HS-27A (cell line): ENCODE data around the gene INSYN2B.
"Not testable (repeated sequence)": the region's sequence is repeated elsewhere in the genome, so short reads cannot be mapped to it uniquely, and the experiment has no call there.

Experiments used
- DNase-seq: peaks from one replicate; pipeline ENCODE4 v3.0.0-alpha.2; 2012; ENCODE audit warnings: low read depth, missing footprints

The INSYN2B gene

DNA sequence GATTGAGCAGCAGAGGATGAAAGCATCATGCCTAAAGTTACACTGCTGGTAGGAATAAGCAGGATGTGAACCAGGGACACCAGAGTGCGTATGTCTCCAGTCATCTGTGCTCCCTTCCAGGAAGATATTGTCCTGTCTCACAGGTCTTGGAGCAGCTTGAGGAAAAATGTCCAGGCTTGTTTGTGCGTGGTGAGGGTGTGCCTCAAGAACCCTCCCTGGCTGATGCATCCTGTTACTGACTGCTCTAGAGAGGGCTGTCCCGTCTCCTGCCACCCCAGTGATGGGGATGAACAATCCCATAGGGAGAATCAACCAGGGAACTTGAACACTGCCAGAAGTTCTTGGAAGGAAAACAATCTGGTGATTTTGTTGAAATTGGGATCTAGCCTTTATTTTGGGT is 132.0 kb downstream of the INSYN2B start:
- DNase-seq, result no peak

DNA sequence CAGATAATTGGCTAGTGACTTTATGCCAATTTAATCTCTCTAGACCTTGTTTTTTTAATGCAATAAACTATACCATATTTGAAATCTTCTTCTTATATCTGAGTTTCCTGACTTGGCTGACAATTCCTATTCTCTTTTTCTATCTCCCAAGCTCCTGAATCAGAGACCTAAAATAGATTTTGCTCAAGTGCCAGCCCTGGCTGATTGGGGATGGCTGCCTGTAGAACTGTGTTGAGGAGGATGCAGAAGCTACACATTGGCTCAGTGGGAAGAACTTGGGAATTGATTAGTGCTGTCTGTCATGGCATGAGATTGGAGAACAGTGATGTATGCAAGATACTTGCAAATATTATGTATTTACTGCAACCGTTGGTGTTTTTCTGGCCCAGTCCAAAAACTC is 132.8 kb downstream of the INSYN2B start:
- DNase-seq, result no peak

DNA sequence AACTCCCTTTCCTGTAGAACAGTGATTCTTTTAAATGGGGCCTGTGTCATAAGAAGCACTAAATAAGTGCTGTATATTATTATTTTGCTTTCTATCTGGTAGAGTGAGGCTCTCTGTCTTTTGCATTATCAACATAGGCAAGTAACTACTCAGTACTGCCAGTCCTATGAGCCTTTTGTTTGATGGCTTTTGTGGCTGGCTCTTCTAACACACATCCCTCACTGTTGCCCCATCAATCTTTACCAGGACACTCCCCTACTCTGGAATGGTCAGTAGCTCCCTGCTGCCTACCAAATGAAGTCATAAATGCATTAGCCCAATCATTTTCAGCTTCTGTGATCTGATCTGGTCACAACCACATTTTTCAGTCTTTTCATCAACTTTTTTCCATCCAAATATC is 137.6 kb downstream of the INSYN2B start:
- no peak for DNase-seq

DNA sequence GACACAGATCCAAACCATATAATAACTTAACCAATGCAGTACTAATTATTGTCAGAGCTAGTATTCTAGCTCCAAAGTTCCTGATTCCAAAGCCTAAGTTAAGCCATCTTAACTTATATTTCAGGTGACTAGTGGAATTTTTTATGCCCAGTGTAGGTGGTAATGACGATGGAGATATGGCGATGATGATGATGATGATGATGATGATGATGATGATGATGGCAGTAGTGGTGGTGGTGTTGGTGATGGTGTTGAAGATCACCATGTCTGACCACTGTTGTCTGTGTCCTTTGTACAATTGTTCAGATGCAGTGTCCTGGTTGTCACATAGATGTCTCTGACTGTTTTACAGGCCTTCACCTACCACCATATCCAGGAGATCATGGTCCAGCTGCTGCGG is 139.9 kb downstream of the INSYN2B start:
- no peak for DNase-seq

DNA sequence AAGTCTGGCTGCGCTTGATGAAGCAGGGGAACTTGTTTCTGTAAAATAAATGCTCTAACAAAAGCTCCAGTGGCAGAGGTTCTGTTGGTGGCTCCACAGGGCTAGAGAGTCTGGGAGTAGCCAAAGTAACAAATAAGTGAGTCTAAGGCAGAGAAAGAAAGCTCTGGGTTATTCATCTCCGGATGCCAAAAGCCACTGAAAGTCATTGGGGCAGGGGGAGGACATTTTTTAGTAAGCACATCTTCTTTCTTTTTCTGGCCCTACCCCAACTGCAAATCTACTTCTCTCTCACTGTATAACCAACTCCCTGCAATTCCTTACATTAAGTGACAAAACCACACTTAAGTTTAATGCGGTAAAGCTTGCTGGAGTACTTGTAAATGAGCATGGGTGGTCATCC is 141.6 kb downstream of the INSYN2B start:
- DNase-seq, result no peak

DNA sequence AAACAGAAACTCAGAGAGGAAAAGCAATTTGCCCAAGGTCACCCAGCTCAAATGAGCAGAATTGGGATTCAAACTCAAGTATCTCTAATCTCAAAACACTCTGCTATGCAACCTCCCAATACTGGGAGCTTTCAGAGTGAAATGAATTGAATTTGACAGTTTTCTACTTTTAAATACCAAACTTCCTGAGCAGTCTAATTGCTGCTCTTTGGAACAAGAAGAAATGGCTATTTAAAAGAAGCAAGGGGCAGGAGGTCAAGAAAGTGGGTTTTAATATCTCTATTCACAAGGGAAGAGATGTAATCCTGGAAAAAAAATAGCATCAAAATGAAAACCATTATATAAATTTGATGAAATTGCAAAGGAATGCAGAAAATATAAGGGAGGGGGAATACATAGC is 142.6 kb downstream of the INSYN2B start:
- DNase-seq, result no peak

DNA sequence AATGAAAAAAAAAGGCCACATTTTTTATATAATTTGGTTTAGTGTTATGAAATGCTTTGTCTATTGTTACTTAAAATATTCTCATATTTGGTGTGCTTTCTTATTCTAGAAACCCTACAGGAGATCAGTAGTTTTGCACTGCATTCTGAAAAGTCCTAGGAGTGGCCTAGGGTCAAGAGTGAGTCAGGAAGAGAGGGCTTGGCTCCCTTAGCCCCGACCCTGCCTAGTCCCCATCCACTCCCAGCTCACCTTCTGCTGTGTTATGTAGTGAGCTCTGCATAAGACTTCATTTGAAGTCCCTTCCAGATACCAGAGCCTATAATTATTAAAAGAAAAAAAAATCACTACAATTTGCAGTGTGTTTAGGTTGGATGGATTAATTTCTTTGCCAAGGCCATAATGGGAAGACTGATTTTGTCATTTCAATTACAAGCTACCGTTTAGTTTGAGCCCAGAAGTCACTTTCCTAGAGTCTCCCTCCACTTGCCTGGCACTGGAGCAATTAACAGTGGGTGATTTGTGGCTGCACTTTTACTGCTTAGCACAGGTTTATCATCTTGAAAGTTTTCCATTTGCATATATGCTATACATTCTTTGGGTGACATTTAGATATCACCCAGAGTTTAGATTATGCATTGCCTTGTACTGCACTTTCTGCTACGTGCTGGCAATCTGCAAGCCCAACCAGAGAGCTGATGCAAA is 143.3 kb downstream of the INSYN2B start:
- no peak for DNase-seq

DNA sequence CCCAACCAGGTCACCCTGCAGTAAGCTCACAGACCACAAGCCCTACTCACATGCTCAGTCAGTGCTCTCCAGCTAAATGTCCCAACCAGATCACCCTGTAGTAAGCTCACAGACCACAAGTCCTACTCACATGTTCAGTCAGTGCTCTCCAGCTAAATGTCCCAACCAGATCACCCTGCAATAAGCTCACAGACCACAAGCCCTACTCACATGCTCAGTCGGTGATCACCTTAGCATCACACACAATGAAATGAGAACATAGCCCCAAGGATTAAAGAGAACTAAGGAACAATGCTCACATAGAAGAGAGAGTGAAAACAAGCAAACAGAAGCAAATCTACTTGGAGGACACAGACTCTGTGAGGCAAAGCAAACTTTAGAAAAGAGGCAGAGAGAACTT is 145.8 kb downstream of the INSYN2B start:
- DNase-seq, result not testable (repeated sequence)

DNA sequence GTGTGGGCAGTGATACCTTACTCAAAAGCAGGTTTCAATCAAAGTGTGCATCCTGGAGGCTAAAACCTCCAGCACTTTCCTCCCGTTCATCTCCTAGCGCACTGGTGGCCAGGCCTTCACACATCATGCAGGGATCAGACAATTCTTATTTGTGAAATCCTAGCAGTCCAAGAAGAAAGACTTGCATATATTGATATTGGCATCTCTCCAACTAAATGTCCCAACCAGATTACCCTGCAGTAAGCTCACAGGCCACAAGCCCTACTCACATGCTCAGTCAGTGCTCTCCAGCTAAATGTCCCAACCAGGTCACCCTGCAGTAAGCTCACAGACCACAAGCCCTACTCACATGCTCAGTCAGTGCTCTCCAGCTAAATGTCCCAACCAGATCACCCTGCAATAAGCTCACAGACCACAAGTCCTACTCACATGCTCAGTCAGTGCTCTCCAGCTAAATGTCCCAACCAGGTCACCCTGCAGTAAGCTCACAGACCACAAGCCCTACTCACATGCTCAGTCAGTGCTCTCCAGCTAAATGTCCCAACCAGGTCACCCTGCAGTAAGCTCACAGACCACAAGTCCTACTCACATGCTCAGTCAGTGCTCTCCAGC is 146.5 kb downstream of the INSYN2B start:
- not testable (repeated sequence) for DNase-seq

DNA sequence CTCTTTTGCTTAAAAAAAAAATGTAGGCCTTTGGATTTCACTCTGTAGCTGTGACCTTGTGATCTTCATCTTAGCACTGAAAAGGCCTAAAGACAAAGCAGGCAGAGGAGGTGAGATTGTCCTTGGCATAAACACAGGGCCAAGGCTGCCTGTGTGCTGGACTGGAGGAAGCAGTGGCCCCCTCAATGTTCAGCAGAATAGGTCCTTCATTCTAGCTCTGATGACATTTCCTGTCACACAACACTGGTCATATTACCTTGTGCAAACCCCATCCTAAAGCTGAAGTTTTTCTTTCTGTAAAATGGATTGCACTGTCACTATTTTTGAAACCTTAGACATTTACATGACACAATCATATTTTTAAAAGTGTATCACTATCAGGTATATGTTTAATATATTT is 147.4 kb downstream of the INSYN2B start:
- DNase-seq, result no peak

DNA sequence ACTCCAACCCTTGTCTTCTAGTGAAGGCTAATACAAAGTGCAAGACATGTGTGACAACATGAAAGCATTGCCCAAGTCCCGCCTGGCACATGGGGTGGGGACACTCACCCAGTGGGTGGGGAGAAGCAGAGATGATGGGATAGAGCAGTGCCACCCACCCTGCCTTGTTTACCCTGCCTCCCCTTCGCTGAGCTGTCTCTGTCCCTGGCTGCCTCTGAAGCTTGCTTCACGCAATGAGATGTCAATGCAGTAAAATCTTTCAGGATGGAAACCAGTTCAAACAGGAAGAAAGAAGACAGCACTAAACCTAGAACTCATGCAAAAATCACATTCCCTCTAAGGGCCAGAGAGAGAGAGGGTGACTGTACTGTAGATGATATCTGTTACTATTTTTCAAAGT is 148.0 kb downstream of the INSYN2B start:
- DNase-seq, result no peak

DNA sequence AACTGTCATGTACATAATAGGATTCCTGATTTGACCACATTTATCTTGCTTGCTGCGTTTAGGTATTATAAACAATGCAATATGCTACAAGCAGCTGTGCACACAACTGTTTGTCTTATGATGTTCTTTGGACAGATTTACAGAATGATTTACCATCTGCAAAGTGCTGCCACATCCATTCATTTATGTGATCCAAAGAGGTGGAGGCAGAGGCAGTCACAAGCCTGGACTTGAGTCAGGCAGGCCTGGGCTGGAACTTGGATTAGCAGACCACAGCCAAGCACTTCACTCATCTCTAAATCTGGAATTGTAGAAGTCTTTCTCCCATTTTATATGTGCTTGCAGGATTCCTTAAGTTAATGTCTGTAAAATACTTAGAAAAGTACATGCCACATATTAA is 149.0 kb downstream of the INSYN2B start:
- DNase-seq, result no peak

DNA sequence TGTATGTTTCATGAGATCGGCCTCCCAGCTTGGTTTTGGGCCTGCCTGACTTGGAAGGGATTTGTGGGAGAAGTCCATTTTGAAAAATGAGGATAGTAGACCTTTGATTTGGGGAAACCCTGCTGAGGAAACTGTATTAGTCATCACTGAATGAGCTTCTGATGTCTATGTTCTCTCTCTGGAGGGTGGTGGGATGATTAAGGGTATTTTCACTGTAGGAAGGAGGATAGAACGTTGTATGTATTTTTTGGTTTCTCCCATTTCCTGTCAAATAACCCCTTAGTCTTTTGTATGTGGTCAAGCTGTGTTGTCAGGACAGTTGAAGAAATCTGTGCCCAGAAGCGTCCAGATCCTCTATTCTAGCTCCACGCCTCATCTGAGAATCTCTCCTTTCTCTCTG is 151.9 kb downstream of the INSYN2B start:
- no peak for DNase-seq

DNA sequence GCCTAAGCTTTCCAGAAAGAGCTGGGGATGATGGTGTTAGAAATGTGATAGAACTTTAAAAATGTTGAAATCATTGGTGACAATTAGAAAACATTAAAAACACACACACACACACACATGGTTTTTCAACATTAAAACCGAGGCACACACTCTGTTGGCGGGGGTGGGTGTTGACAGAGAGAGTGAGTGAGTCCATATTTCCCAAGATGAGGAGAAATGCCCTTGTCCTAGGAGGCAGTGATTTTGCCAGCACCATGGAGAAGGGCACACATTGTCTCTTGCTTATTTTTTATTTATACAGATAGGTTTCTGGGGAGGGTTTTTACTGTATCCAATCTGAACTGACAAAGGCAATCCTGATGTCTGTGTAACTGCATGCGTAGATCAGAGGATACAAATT is 152.5 kb downstream of the INSYN2B start:
- DNase-seq, result no peak

DNA sequence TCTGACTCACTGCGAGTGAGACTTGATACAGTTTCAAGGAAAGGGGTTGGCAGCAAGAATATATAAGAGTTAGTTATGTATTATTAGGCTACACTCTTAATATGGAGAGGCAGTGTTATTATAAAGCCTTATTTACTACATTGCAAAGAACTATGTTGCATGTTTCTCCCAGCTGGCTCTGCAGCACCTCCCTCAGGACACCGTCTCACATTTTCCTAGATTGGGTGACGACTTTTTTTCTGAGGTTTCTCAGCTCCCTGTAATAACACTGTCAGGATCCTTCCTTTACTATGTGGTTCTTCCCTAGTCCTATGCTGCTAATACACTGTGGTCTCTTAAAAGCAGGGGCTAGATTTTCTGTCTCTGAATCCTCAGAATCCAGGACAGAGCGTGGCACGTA is 153.7 kb downstream of the INSYN2B start:
- DNase-seq, result no peak

DNA sequence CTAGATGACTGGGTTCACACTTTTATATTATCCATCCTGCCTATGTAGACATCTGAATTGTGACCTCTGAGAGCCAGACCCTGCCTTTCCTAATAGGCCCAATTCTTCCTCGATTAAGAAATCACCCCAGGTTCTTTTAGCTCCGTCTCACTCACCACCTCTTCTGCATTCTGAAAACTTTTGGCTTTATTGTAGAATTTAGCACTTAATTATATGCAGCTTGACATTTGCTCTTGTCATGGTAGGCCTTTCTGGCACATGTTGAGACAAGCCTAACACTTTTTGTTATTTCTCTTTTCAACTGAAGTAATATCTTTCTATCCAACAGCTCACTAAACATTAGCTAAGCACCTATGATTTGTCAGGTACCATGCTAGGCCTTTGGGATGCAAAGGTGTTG is 163.3 kb downstream of the INSYN2B start:
- DNase-seq, result no peak

DNA sequence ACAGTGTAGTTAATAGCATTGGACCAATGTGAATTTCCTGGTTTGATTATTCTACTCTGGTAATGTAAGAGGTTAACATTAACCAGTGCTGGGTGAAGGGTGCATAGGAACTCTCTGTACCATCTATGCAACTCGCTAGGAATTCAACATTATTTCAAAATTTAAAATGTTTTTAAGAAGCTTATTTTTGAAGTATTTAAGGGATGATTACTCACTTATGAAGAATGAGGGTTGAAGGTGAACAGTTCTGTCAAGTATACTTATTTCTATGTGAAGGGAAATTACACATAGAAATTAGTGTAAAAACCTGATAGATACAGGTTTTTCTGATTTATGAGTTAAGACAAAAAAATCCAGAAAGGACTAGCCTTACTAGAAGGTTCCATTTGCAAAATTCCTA is 165.8 kb downstream of the INSYN2B start:
- DNase-seq, result no peak
